Measurements from ENCODE around the gene KBTBD2.
"Not testable (repeated sequence)": the region's sequence is repeated elsewhere in the genome, so short reads cannot be mapped to it uniquely, and the experiment has no call there.

Gene KBTBD2

DNA sequence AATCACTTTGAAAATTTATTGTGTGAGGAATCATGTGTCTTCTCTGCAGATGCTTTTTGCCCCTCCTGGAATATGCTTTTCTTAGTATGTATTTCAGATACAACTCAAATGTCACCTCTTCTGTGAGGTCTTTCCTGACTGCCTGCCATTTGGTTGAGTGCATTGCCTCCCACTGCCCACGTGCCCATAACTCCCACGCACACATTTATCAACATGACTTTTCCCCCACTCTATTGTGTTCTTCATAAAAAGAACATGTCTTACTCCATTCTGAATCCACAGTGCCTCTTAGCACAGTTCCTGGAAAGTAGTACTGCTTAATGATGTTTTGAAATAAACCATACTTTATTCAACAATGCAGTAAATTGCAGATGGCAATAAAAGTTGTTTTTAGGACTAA lies 42.9 kb downstream of the KBTBD2 start:
- DNase-seq = not testable (repeated sequence)

DNA sequence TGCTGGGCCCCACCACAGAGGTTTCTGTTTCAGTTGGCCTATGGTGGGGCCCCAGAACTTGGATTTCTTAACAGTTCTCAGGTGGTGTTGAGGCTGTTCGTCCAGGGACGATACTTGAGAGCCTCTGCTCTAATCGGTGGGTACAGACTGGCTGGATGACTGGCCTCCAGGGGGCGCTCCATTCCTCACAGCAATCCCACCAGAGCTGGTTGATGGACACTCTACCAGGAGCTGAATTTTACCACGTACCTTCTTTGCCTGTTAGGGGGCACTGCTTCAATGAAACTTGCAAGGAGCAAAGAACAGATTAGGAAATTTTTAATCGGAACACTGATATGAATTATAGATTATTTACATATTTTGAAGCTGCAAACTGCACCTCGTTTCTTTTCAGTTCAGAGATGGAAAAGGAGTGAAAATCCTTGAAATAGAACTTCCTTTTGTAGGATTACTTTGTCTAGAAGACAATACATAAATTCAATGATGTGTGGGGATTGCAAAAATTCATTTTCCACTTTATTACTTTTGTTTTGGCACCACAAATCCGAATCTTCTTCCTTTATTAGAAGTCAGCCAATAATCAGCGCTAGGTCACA lies 44.8 kb downstream of the KBTBD2 start:
- DNase-seq = no peak

- not testable (repeated sequence) for DNase-seq
Measured at GRCh38 chr7:32844748-32845147, 46.8 kb downstream of the KBTBD2 start.

GRCh38 chr7:32843763-32844162 lies 47.8 kb downstream of the KBTBD2 start:
- DNase-seq = not testable (repeated sequence)

DNA sequence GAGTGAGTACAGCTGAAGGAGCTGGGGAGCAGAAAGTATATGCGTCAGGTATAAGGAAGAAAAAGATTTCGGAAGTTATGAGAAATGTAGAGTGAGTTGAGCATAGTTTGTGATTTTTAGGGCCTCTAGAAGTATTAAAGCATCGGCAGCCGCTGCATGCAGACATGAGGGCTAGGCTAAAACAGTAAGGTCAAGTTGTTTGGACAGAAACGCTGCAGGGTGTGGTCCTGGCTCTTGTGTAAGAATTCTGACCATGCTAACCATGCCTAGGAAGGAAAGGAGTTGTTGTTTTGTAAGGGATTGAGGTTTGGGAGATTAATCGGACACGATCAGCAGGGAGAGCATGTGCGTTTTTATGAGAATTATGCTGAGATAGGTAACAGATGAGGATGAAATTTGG lies 51.7 kb downstream of the KBTBD2 start:
- not testable (repeated sequence) for DNase-seq

GRCh38 chr7:32828996-32829752 lies 62.4 kb downstream of the KBTBD2 start:
- not testable (repeated sequence) for DNase-seq

Data from amniotic stem cell (primary cell).